ENCODE results near the gene HDAC1.

DNA sequence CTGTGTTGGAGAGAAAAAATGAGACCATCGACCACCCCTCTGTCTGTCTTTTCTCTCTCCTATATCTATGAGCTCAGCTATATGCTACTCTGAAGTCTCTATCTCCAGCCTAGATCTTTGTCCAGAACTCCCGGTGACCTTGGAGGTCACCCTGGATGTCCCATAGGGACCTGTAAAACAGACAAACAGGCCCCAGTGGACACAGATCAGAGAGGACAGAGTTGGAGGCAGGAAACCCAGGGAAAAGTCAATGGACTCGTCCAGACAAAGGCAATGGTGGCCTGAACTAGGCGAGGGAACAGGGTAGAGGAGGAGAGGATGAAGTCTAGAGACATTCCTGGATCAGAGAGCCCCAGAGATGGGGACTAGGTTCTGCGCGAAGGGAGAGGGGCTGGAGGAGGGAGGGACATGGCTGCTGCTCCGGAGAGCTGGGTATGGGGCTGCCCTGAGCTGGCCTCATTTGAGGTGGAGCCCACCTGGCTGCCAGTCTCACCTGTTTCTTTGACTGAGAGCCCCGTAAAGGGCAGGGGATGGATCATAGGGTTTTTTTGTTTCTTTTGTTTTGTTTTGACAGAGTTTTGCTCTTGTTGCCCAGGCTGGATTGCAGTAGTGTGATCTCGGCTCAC, 54.8 kb downstream of the HDAC1 start:
- TF ChIP-seq, protein P1, sequence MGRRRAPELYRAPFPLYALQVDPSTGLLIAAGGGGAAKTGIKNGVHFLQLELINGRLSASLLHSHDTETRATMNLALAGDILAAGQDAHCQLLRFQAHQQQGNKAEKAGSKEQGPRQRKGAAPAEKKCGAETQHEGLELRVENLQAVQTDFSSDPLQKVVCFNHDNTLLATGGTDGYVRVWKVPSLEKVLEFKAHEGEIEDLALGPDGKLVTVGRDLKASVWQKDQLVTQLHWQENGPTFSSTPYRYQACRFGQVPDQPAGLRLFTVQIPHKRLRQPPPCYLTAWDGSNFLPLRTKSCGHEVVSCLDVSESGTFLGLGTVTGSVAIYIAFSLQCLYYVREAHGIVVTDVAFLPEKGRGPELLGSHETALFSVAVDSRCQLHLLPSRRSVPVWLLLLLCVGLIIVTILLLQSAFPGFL (CRISPR knock-in tag; IDR thresholded peaks at IDR 0.05): no peak
- TF ChIP-seq PHB2 (IDR thresholded peaks at IDR 0.05; ENCODE audit: partially characterized antibody): no peak
- no peak for TF ChIP-seq SALL2 (CRISPR knock-in tag; IDR thresholded peaks at IDR 0.05)
- no peak for TF ChIP-seq SP1 (IDR thresholded peaks at IDR 0.05)
- TF ChIP-seq SP1 (CRISPR knock-in tag; IDR thresholded peaks at IDR 0.05): no peak
- no peak for TF ChIP-seq TOE1 (CRISPR knock-in tag; IDR thresholded peaks at IDR 0.05)
- no peak for TF ChIP-seq POLR2A (IDR thresholded peaks at IDR 0.05; ENCODE audit: insufficient read depth in 1 of 2, low read depth in 2 of 2, low read length in 2 of 2)

All from HepG2 (cell line).